Loucy (cell line): Measurements from ENCODE around the gene MRPL9.

ENCODE experiments used
- CTCF ChIP-seq: fragments of 200-600 bp; sonication (generic); conservative IDR thresholded peaks from 2 replicates; pipeline ENCODE4 v1.5.1; 2014; ENCODE audit warnings: mild to moderate bottlenecking, antibody characterized with exemption, low read length
- EZH2phosphoT487 ChIP-seq: fragments of 200-600 bp; IDR thresholded peaks from 2 replicates; pipeline ENCODE4 v1.6.1; 2018; ENCODE audit warnings: antibody characterized with exemption, mild to moderate bottlenecking, moderate library complexity, borderline replicate concordance

- TF ChIP-seq EZH2phosphoT487, result no peak
- no peak for TF ChIP-seq CTCF
These were observed 19.4 kb upstream of the MRPL9 start for GRCh38 chr1:151782741-151783140.
